ENCODE data around the gene TNIP1.
A peak's percentile ranks its signal among the peaks of the same experiment; 100 is the strongest.

The TNIP1 gene

DNA sequence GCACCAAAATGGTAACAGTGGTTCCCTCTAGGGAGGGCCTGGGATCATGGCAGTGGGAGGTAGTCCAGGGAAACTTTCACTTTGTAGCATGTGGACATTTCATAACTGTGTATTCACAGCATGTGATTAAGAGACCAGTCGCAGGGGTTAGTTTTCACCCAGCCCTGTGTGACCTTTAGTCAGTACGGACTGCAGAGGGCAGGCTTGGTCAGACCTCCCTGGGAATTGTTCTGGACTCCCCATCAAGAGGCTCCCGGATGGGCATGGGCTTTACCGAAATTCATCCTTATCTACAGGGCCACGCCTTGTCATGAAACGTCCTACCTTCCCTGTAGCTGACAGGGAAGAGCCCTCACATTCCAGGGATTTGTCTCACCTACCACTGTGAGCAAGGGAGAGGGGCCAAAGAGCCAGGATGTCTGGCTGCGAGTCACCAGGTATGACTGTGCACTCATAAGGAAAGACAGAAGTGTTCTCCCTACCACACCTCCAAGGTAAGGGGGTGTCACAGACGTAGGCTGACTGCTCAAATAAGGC lies 40.6 kb downstream of the TNIP1 start:
- H3K9me3 ChIP-seq (ENCODE audit: control insufficient read depth in 2 of 2, low read length in 2 of 2), result no peaks in the 10 kb centered on the region
- H3K27ac ChIP-seq (ENCODE audit: low read length), result no peak overlapping the region
- no peak overlapping the region for H3K4me3 ChIP-seq (ENCODE audit: low read length in 2 of 2)
- H3K36me3 ChIP-seq (ENCODE audit: control insufficient read depth in 2 of 2, insufficient read depth in 2 of 2, low read length in 2 of 2), result peaks cover 48 to 49% of the 10 kb centered on the region in 2 donors
- peak overlapping the region in 1 of 2 donors; percentile 7 for H3K9ac ChIP-seq (ENCODE audit: low read length in 2 of 2)
- no peaks in the 10 kb centered on the region for H3K27me3 ChIP-seq (ENCODE audit: control insufficient read depth in 1 of 2, insufficient read depth in 2 of 2, low read length in 2 of 2)
- H3K4me1 ChIP-seq (ENCODE audit: control insufficient read depth, insufficient read depth, low read length), result peaks cover 20% of the 10 kb centered on the region

DNA sequence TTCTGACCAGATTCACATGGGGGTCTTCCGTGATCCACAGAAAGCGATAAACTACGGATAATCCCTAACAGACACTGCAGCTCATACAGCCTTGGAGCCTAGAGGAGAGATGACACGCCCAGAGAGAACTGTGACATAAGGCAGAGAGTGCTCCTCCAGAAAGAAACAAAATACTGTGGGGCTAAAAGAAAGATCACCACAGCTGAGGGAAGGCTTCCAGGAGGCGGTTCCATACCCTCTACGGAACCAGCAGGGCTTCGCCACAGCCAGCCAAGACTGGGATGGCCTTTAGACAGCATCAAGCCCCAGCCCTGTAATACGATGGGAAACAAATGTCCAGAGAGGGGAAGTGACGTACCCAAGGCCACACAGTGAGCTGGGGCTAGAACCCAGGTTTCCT lies 41.2 kb downstream of the TNIP1 start:
- Histone ChIP-seq H3K27ac (ENCODE audit: low read length) (no peak overlapping the region), H3K27me3 (ENCODE audit: control insufficient read depth in 1 of 2, insufficient read depth in 2 of 2, low read length in 2 of 2) (no peaks in the 10 kb centered on the region), H3K4me3 (ENCODE audit: low read length in 2 of 2) (no peak overlapping the region), H3K9me3 (ENCODE audit: control insufficient read depth in 2 of 2, low read length in 2 of 2) (no peaks in the 10 kb centered on the region), H3K36me3 (ENCODE audit: control insufficient read depth in 2 of 2, insufficient read depth in 2 of 2, low read length in 2 of 2) (peaks cover 51 to 54% of the 10 kb centered on the region in 2 donors), H3K4me1 (ENCODE audit: control insufficient read depth, insufficient read depth, low read length) (peaks cover 20% of the 10 kb centered on the region), H3K9ac (ENCODE audit: low read length in 2 of 2) (peak overlapping the region in 1 of 2 donors; percentile 7)

DNA sequence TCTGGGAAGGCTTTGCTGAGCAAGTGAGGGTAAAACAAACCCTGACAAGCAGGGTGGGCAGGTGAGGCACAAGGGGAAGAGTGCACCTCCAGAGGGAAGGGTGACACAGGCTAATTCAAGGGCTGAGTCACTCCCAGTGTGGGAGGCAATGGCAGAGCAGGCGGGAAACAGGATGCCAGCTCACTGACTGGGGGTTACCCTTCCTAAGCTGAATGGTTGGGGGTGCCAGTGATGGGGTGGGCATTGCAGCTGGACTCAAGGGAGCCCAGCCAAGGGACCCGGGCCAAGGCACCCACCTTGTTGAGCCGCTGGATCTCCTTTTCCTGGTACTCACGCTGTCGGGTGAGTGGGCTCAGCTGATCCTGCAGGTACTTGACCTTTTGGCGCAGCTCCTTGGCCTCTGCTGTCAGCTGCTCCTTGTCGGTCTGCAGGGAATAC lies 42.0 kb downstream of the TNIP1 start:
- H3K9me3 ChIP-seq (ENCODE audit: control insufficient read depth in 2 of 2, low read length in 2 of 2), result no peaks in the 10 kb centered on the region
- H3K9ac ChIP-seq (ENCODE audit: low read length in 2 of 2), result no peak overlapping the region

DNA sequence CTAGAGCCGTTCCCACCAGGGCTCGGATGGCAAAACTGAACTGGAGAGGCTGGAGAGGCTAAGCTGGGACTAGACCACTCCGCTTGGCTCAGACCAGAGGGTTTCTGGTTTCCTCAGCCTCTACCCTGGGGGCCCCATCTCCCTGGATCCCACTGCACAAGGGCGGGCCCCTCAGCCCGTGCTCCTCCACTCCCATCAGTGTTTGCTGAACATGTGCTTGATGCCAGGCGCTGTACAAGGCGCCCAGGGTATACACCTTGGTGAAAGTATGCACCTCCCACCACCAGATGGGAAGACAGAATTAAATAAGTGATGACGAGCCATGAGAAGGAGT lies 42.5 kb downstream of the TNIP1 start:
- Histone ChIP-seq H3K4me3 (ENCODE audit: low read length in 2 of 2) (peak overlapping the region in 1 of 2 donors; percentile 15), H3K27me3 (ENCODE audit: control insufficient read depth in 1 of 2, insufficient read depth in 2 of 2, low read length in 2 of 2) (no peaks in the 10 kb centered on the region), H3K9ac (ENCODE audit: low read length in 2 of 2) (no peak overlapping the region), H3K9me3 (ENCODE audit: control insufficient read depth in 2 of 2, low read length in 2 of 2) (no peaks in the 10 kb centered on the region), H3K36me3 (ENCODE audit: control insufficient read depth in 2 of 2, insufficient read depth in 2 of 2, low read length in 2 of 2) (peaks cover 59 to 63% of the 10 kb centered on the region in 2 donors), H3K4me1 (ENCODE audit: control insufficient read depth, insufficient read depth, low read length) (peaks cover 20% of the 10 kb centered on the region), H3K27ac (ENCODE audit: low read length) (peak overlapping the region; percentile 46)

More for the DNA sequence above, 42.0 kb downstream of the TNIP1 start:
- Histone ChIP-seq H3K36me3 (ENCODE audit: control insufficient read depth in 2 of 2, insufficient read depth in 2 of 2, low read length in 2 of 2) (peaks cover 55 to 60% of the 10 kb centered on the region in 2 donors), H3K27ac (ENCODE audit: low read length) (peak overlapping the region; percentile 46), H3K4me3 (ENCODE audit: low read length in 2 of 2) (no peak overlapping the region), H3K27me3 (ENCODE audit: control insufficient read depth in 1 of 2, insufficient read depth in 2 of 2, low read length in 2 of 2) (no peaks in the 10 kb centered on the region), H3K4me1 (ENCODE audit: control insufficient read depth, insufficient read depth, low read length) (peaks cover 20% of the 10 kb centered on the region)

DNA sequence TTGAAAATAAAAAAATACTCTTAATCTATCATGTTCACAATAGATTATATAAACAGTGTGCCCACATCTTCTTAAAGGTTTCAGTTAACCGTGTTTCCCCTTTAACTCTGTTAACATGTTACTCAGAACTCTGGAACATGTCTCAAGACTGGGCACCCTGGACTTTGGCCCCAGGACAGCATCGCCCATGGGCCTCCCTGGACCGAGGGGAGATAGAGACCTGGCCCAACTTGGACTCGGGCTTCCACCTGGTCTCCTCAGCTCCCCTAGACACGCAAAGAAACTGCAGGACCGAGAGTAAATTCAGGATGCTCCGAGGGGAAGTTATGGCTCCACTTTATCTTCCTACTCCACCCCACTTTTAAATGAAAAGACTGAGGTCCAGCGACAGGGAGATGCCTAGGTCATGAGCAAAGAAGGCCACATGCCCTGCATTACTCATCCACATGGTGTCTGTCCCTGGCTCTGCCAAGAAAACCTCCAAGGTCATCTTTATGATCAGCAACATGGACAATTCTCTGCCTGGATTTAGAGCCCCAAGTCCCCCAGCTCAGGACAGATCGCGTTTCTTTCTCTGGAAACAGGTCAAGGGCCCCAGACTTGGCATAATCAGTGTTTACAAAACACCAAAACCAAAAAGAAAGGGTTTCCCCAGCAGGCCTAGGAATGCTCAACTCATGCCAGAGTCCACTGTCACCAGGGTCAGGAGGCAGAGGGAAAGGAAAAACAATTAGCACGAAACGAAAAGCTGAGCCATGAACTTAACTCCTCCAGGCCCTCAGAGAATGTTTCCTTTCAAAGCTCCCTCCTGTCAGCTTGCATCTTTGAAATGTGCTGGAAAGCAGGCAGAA lies 43.0 kb downstream of the TNIP1 start:
- Histone ChIP-seq H3K27ac (ENCODE audit: low read length) (peak overlapping the region; percentile 46), H3K4me3 (ENCODE audit: low read length in 2 of 2) (peak overlapping the region in 1 of 2 donors; percentile 15), H3K9ac (ENCODE audit: low read length in 2 of 2) (peak overlapping the region in 1 of 2 donors; percentile 29), H3K36me3 (ENCODE audit: control insufficient read depth in 2 of 2, insufficient read depth in 2 of 2, low read length in 2 of 2) (peaks cover 56 to 64% of the 10 kb centered on the region in 2 donors), H3K4me1 (ENCODE audit: control insufficient read depth, insufficient read depth, low read length) (peaks cover 20% of the 10 kb centered on the region), H3K9me3 (ENCODE audit: control insufficient read depth in 2 of 2, low read length in 2 of 2) (no peaks in the 10 kb centered on the region), H3K27me3 (ENCODE audit: control insufficient read depth in 1 of 2, insufficient read depth in 2 of 2, low read length in 2 of 2) (no peaks in the 10 kb centered on the region)

DNA sequence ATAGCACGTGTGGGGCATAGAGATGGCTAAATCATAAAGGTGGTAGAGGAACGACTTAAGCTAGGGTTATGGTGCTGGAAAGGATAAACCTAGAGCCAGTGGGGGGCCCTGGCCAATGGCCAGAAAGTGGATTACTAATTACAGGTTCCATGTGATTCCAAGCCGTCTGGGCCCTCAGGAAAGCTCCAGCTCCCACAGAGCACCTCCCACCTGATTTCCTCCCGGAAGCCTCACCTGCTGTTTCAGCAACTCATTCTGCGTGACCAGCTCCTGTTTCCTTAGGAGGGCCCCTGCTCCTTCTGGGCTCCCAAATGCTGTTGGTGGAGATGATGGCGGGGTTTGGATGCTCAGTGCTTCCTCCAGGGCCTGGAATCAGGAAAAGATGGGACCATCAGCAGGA lies 44.3 kb downstream of the TNIP1 start:
- H3K9ac ChIP-seq (ENCODE audit: low read length in 2 of 2), result no peak overlapping the region
- no peak overlapping the region for H3K27ac ChIP-seq (ENCODE audit: low read length)
- no peaks in the 10 kb centered on the region for H3K9me3 ChIP-seq (ENCODE audit: control insufficient read depth in 2 of 2, low read length in 2 of 2)
- peaks cover 20% of the 10 kb centered on the region for H3K4me1 ChIP-seq (ENCODE audit: control insufficient read depth, insufficient read depth, low read length)
- no peak overlapping the region for H3K4me3 ChIP-seq (ENCODE audit: low read length in 2 of 2)
- H3K36me3 ChIP-seq (ENCODE audit: control insufficient read depth in 2 of 2, insufficient read depth in 2 of 2, low read length in 2 of 2), result peaks cover 57 to 67% of the 10 kb centered on the region in 2 donors
- H3K27me3 ChIP-seq (ENCODE audit: control insufficient read depth in 1 of 2, insufficient read depth in 2 of 2, low read length in 2 of 2), result no peaks in the 10 kb centered on the region

DNA sequence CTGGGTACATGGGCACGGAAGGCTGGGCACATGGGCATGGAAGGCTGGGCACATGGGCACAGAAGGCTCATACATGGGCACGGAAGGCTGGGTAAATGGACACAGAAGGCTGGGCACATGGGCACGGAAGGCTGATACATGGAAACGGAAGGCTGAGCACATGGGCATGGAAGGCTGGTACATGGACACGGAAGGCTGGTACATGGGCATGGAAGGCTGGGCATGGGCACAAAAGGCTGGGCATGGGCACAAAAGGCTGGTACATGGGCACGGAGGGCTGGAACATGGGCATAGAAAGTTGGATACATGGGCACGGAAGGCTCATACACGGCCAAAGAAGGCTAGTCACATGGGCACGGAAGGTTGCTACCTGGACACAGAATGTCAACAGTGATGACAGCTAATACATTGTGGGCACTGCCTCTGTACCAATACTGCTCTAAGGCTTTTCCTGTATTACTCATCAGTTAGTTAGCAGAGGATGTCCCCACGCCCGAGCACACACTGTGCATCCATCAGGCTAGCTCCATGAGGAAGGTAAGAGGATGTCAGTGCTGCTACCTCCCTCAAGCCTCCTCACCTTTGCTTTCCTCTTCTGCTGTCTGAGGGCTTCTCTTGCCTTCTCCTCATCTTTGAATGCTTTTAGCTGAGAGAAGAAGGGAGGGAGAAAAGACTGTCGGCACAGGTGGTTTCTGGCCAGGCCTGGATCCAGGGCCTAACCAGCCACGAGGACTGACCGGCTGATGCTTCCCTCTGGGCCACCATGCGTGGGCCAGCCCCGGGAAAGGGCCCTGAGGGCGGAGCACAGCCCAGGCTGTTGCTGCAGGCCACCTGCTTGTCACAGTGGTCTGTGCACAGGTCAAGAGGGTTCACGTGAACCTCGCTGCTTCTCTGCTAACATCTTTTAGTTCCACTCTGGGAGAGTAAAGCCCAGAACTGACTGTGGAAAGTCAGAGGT lies 46.1 kb downstream of the TNIP1 start:
- Histone ChIP-seq H3K36me3 (ENCODE audit: control insufficient read depth in 2 of 2, insufficient read depth in 2 of 2, low read length in 2 of 2) (peaks cover 61 to 64% of the 10 kb centered on the region in 2 donors), H3K27ac (ENCODE audit: low read length) (no peak overlapping the region)

DNA sequence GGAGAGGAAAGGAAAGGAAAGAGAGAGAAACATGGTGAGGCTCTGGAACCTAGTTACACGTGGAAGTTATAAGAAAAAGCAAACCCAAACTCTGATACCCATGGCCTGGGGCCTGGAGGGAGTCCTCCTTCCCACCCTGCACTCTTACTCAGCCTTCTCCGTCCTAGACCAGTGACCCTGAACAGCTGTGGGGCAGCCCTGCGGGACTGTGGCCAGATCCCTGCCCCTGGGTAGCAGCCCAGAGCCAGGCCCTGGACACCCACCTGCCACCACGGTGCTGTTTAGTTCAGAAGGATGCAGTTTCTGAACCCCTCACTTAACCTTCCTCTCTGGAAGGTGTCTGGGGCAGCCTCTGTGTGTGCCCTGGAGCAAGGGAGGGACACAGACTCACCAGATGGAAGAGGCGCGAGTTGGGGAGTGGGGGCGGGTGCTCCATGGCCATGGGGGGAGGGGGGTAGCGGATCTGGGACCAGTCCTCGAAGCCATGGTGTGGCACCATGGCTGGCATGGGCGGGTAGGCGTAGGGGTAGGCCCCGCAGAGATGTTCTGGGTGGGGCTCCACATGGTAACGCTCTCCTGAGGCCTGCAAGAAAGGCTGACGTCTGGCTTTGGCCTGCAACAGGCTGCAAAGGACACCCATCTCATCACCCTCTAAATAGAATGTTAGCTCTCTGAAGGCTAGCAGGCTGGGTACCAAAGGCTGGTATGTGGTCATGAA lies 47.5 kb downstream of the TNIP1 start:
- Histone ChIP-seq H3K27ac (ENCODE audit: low read length) (no peak overlapping the region), H3K4me3 (ENCODE audit: low read length in 2 of 2) (no peak overlapping the region), H3K4me1 (ENCODE audit: control insufficient read depth, insufficient read depth, low read length) (peaks cover 25% of the 10 kb centered on the region)

More for the DNA sequence above, 46.1 kb downstream of the TNIP1 start:
- no peak overlapping the region for H3K4me3 ChIP-seq (ENCODE audit: low read length in 2 of 2)
- no peaks in the 10 kb centered on the region for H3K27me3 ChIP-seq (ENCODE audit: control insufficient read depth in 1 of 2, insufficient read depth in 2 of 2, low read length in 2 of 2)
- H3K9ac ChIP-seq (ENCODE audit: low read length in 2 of 2), result no peak overlapping the region
- H3K9me3 ChIP-seq (ENCODE audit: control insufficient read depth in 2 of 2, low read length in 2 of 2), result no peaks in the 10 kb centered on the region
- peaks cover 33% of the 10 kb centered on the region for H3K4me1 ChIP-seq (ENCODE audit: control insufficient read depth, insufficient read depth, low read length)

DNA sequence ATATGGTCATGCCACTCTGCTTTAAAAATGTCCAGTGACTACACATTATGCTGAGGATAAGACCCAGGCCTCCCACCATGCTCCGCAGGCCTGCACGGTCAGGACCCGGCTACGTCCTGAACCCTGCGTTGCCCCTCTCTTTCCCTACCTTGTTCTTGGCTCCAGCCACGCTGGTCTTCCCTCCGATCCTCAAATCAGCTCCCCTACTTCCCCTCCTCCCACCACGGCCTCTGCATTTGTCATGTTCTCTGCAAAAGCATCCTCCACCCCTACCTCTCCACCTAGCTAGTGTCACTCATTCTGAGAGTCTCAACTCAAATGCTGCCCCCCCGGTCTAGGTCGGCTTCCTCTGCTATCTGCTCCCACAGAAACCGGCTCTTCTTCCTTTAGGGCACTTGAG lies 49.3 kb downstream of the TNIP1 start:
- H3K27ac ChIP-seq (ENCODE audit: low read length), result no peak overlapping the region

More for the DNA sequence above, 47.5 kb downstream of the TNIP1 start:
- no peak overlapping the region for H3K9ac ChIP-seq (ENCODE audit: low read length in 2 of 2)
- no peaks in the 10 kb centered on the region for H3K9me3 ChIP-seq (ENCODE audit: control insufficient read depth in 2 of 2, low read length in 2 of 2)
- peaks cover 50 to 70% of the 10 kb centered on the region in 2 donors for H3K36me3 ChIP-seq (ENCODE audit: control insufficient read depth in 2 of 2, insufficient read depth in 2 of 2, low read length in 2 of 2)
- H3K27me3 ChIP-seq (ENCODE audit: control insufficient read depth in 1 of 2, insufficient read depth in 2 of 2, low read length in 2 of 2), result no peaks in the 10 kb centered on the region

DNA sequence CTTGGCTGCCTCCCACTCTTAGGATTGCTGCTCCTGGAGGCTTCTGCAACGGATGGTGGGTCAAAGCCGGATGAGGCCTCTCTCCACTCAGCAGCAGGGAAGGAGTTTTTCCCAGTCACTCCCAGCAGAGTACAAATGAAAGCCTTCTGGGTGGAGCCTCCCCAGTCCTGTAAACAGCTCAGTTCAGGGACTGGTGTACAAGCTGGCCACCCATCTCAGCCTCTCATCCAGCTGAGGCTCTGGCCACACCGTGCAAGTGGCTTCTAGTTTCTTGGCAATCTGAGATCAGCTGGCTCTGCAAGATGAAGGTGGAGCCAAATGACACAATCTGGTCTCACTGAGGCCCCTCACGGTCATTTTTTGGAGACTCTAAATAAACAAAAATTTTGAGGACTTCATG lies 50.5 kb downstream of the TNIP1 start:
- Histone ChIP-seq H3K27me3 (ENCODE audit: control insufficient read depth in 1 of 2, insufficient read depth in 2 of 2, low read length in 2 of 2) (no peaks in the 10 kb centered on the region), H3K36me3 (ENCODE audit: control insufficient read depth in 2 of 2, insufficient read depth in 2 of 2, low read length in 2 of 2) (peaks cover 54 to 74% of the 10 kb centered on the region in 2 donors), H3K4me3 (ENCODE audit: low read length in 2 of 2) (no peak overlapping the region), H3K9ac (ENCODE audit: low read length in 2 of 2) (no peak overlapping the region), H3K4me1 (ENCODE audit: control insufficient read depth, insufficient read depth, low read length) (peaks cover 30% of the 10 kb centered on the region), H3K9me3 (ENCODE audit: control insufficient read depth in 2 of 2, low read length in 2 of 2) (no peaks in the 10 kb centered on the region), H3K27ac (ENCODE audit: low read length) (peak overlapping the region; percentile 55)

More for the DNA sequence above, 49.3 kb downstream of the TNIP1 start:
- no peak overlapping the region for H3K9ac ChIP-seq (ENCODE audit: low read length in 2 of 2)
- no peak overlapping the region for H3K4me3 ChIP-seq (ENCODE audit: low read length in 2 of 2)
- peaks cover 25% of the 10 kb centered on the region for H3K4me1 ChIP-seq (ENCODE audit: control insufficient read depth, insufficient read depth, low read length)
- no peaks in the 10 kb centered on the region for H3K27me3 ChIP-seq (ENCODE audit: control insufficient read depth in 1 of 2, insufficient read depth in 2 of 2, low read length in 2 of 2)
- H3K9me3 ChIP-seq (ENCODE audit: control insufficient read depth in 2 of 2, low read length in 2 of 2), result no peaks in the 10 kb centered on the region
- H3K36me3 ChIP-seq (ENCODE audit: control insufficient read depth in 2 of 2, insufficient read depth in 2 of 2, low read length in 2 of 2), result peaks cover 63 to 76% of the 10 kb centered on the region in 2 donors

Data from stomach smooth muscle (tissue), 2 donors.